ENCODE measurements around the gene PSMG4.

PSMG4 gene

DNA sequence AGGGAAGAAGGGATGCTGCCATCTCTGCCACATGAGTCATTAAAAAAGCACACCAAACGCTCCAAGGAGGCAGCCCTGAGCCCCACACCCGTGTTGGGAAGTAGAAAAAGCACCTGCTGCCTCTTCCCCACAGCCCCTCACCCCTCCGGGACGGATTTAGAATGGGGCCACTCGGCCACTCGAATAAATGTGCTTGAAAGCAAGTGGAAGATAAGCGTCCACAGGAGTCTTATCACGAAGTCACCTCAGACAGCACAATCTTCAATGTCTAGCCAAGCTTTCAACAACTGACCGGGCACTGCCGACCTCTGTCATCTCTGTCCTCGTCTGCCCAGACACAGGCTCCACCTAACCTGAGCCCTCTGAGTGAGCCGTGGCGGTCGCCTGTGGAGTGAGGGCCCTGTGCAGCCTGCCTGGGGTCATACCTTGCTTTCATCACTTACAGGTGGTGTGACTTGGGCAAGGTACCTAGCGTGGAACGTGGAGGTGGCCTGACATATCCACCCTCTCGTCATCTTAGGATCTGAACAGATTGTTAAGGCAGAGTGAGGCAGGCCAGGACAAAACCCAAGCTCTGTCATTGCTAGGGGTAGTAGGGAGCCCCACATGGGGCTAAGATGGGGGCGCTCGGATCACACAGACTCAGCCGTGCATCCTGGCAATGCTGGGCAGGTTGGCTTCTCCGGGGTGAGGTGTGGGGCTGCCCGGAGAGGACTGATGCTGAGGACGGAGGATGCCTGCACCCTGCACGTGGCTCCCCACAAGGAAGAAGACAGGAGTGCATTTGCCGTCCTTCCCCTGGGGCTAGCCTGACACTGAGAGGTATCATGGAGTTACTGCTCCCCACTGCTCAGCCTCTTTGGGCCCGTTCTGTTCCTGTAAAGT lies 34.8 kb downstream of the PSMG4 start:
- no peaks in the 10 kb centered on the region for H3K9me3 ChIP-seq (replicated peaks; ENCODE audit: insufficient read depth, low read length)
- H3K4me1 ChIP-seq (ENCODE audit: low read length): no peaks in the 10 kb centered on the region
- H2AFZ ChIP-seq (ENCODE audit: low read length): no peak overlapping the region
- no peak overlapping the region for H3K4me2 ChIP-seq (ENCODE audit: low read depth, low read length)
- H3K9ac ChIP-seq (ENCODE audit: low read length): no peak overlapping the region
- H3K4me3 ChIP-seq (ENCODE audit: low read length): no peak overlapping the region
- no peak for DNase-seq
- no peaks in the 10 kb centered on the region for H3K79me2 ChIP-seq (ENCODE audit: low read length)
- no peaks in the 10 kb centered on the region for H3F3A ChIP-seq (ENCODE audit: insufficient read depth, low read length)
- no peaks in the 10 kb centered on the region for H3K27me3 ChIP-seq (replicated peaks; ENCODE audit: insufficient read depth, low read length)
- H3K9me2 ChIP-seq (replicated peaks; ENCODE audit: insufficient read depth, low read length): no peaks in the 10 kb centered on the region
- H3K27ac ChIP-seq (ENCODE audit: low read length): no peak overlapping the region
- no peak for TF ChIP-seq CTCF (IDR thresholded peaks at IDR 0.05; ENCODE audit: low read length)
- TF ChIP-seq EZH2 (optimal IDR thresholded peaks at IDR 0.05; ENCODE audit: low read depth, low read length): no peak
- no peak for TF ChIP-seq EZH2phosphoT487 (IDR thresholded peaks at IDR 0.05; ENCODE audit: low read length)
- H4K20me1 ChIP-seq (ENCODE audit: insufficient read depth, low read length): no peaks in the 10 kb centered on the region
- no peaks in the 10 kb centered on the region for H3K36me3 ChIP-seq (replicated peaks; ENCODE audit: insufficient read depth, low read length)

DNA sequence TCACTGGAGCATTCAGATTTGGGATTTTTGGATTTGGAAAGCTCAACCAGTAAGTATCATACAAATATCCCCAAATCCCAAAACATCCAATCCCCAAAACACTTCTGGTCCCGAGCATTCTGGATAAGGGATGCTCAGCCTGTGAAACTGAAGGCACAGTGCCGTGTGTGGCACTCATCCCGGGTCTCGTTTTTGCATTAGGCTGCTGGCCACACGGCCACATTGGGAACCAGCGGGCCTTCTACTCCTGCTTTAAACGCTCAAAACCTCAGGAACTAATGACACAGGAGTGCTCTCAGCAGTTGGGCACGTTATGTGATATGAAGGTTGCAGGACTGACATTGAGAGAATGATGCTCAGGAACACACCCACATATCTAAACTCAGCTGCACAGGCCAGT lies 35.6 kb downstream of the PSMG4 start:
- Histone ChIP-seq H3K4me2 (ENCODE audit: low read depth, low read length) (no peak overlapping the region), H3K27ac (ENCODE audit: low read length) (no peak overlapping the region), H3K4me1 (ENCODE audit: low read length) (no peaks in the 10 kb centered on the region), H3K9me3 (replicated peaks; ENCODE audit: insufficient read depth, low read length) (no peaks in the 10 kb centered on the region), H3K79me2 (ENCODE audit: low read length) (no peaks in the 10 kb centered on the region), H3K36me3 (replicated peaks; ENCODE audit: insufficient read depth, low read length) (no peaks in the 10 kb centered on the region), H3K4me3 (ENCODE audit: low read length) (no peak overlapping the region), H3K9ac (ENCODE audit: low read length) (no peak overlapping the region), H3K27me3 (replicated peaks; ENCODE audit: insufficient read depth, low read length) (no peaks in the 10 kb centered on the region), H3F3A (ENCODE audit: insufficient read depth, low read length) (no peaks in the 10 kb centered on the region), H2AFZ (ENCODE audit: low read length) (no peak overlapping the region), H4K20me1 (ENCODE audit: insufficient read depth, low read length) (no peaks in the 10 kb centered on the region), H3K9me2 (replicated peaks; ENCODE audit: insufficient read depth, low read length) (no peaks in the 10 kb centered on the region)
- TF ChIP-seq EZH2 (optimal IDR thresholded peaks at IDR 0.05; ENCODE audit: low read depth, low read length) (no peak), CTCF (IDR thresholded peaks at IDR 0.05; ENCODE audit: low read length) (no peak), EZH2phosphoT487 (IDR thresholded peaks at IDR 0.05; ENCODE audit: low read length) (no peak)
- DNase-seq: no peak

DNA sequence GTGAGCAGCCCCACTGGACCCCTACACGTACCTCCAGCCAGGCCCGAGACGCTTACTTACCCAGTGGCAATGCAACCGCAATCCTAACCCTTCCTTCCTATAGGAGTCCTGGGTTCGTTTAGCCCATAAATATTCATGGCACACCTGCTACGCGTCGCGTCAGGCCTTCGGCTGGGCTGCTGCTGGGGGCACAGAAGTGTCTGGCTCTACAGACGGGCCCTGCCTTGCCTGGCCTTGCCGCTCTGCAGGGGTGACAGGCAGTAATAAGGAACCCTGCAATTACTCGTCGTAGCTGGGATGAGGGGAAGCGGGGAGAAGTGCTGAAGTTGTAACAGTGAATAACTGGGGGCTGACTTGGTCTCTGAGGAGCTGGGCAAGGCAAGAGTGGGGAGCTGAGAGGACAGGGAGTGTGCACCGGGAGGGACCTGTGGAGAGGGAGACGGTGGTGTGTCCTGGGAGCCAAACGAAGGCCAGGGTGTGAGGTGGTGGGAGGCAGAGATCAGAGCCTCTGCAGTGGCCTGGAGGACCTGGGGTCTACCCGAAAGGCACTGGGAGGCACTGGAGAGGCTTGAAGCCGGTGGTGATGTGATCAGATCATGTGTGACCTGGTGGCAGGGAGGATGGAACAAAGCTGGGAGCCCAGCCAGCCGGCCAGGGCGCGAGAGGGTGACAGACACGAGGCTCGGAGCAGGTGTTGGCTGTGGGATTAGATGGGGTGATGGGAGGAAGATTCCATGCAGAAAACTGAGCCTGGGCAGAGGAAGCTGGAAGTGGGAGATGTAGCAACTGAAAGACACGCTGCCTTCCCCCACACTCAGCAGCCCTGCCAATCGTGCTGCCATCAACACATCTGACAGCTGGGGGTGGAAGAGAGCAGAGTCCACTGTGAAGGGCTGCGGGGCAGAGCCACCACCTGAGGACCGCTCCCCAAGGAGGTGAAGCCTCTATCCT lies 36.4 kb downstream of the PSMG4 start:
- H2AFZ ChIP-seq (ENCODE audit: low read length): no peak overlapping the region
- no peak overlapping the region for H3K9ac ChIP-seq (ENCODE audit: low read length)
- no peaks in the 10 kb centered on the region for H3K9me3 ChIP-seq (replicated peaks; ENCODE audit: insufficient read depth, low read length)
- DNase-seq: no peak
- no peaks in the 10 kb centered on the region for H3K79me2 ChIP-seq (ENCODE audit: low read length)
- no peaks in the 10 kb centered on the region for H4K20me1 ChIP-seq (ENCODE audit: insufficient read depth, low read length)
- H3K9me2 ChIP-seq (replicated peaks; ENCODE audit: insufficient read depth, low read length): no peaks in the 10 kb centered on the region
- no peak for TF ChIP-seq EZH2phosphoT487 (IDR thresholded peaks at IDR 0.05; ENCODE audit: low read length)
- TF ChIP-seq CTCF (IDR thresholded peaks at IDR 0.05; ENCODE audit: low read length): no peak
- TF ChIP-seq EZH2 (optimal IDR thresholded peaks at IDR 0.05; ENCODE audit: low read depth, low read length): no peak
- no peaks in the 10 kb centered on the region for H3K4me1 ChIP-seq (ENCODE audit: low read length)
- no peak overlapping the region for H3K4me3 ChIP-seq (ENCODE audit: low read length)
- no peaks in the 10 kb centered on the region for H3F3A ChIP-seq (ENCODE audit: insufficient read depth, low read length)
- H3K27ac ChIP-seq (ENCODE audit: low read length): no peak overlapping the region
- no peaks in the 10 kb centered on the region for H3K27me3 ChIP-seq (replicated peaks; ENCODE audit: insufficient read depth, low read length)
- H3K36me3 ChIP-seq (replicated peaks; ENCODE audit: insufficient read depth, low read length): no peaks in the 10 kb centered on the region
- no peak overlapping the region for H3K4me2 ChIP-seq (ENCODE audit: low read depth, low read length)

Data from MM.1S (cell line).